H9 (cell line): ENCODE measurements around the gene PTK7. TPM values are rescaled to one million over a fixed set of nuclear protein-coding genes. Genes with fewer than 3 reads are reported as not detected.

Source experiments
- DNase-seq: peaks from one replicate; pipeline ENCODE4 v3.0.0-alpha.2; 2017
- H2AFZ ChIP-seq: one replicate; pipeline ENCODE4 v1.6.1; 2013; ENCODE audit warnings: mild to moderate bottlenecking, low read length, control low read depth, moderate library complexity
- H2AK5ac ChIP-seq: 2 replicates; pipeline ENCODE4 v1.6.1; 2013; ENCODE audit warnings: low read length, control low read depth, mixed read lengths; ENCODE audit not compliant: insufficient read length
- H2BK120ac ChIP-seq: one replicate; pipeline ENCODE4 v1.6.1; 2013; ENCODE audit warnings: low read depth, mild to moderate bottlenecking, low read length, control low read depth, inconsistent platforms; ENCODE audit not compliant: poor library complexity, severe bottlenecking
- H2BK12ac ChIP-seq: 2 replicates; pipeline ENCODE4 v1.6.1; 2013; ENCODE audit warnings: low read length, control low read depth, mixed read lengths, low read depth; ENCODE audit not compliant: insufficient read length
- H2BK15ac ChIP-seq: 2 replicates; pipeline ENCODE4 v1.6.1; 2013; ENCODE audit warnings: low read depth, low read length, control low read depth
- H2BK20ac ChIP-seq: one replicate; pipeline ENCODE4 v1.6.1; 2013; ENCODE audit warnings: low read depth, mild to moderate bottlenecking, low read length, control low read depth, inconsistent platforms; ENCODE audit not compliant: poor library complexity, severe bottlenecking
- H2BK5ac ChIP-seq: 2 replicates; pipeline ENCODE4 v1.6.1; 2013; ENCODE audit warnings: low read length, control low read depth, mixed read lengths; ENCODE audit not compliant: insufficient read length
- H3K14ac ChIP-seq: 2 replicates; pipeline ENCODE4 v1.6.1; 2013; ENCODE audit warnings: low read length, control low read depth; ENCODE audit not compliant: insufficient read depth
- H3K18ac ChIP-seq: 2 replicates; pipeline ENCODE4 v1.6.1; 2013; ENCODE audit warnings: low read depth, mild to moderate bottlenecking, mixed read lengths, low read length, control low read depth; ENCODE audit not compliant: insufficient read length
- H3K23ac ChIP-seq: 2 replicates; pipeline ENCODE4 v1.6.1; 2013; ENCODE audit warnings: low read length, control low read depth, mixed read lengths, low read depth; ENCODE audit not compliant: insufficient read length
- H3K23me2 ChIP-seq: 2 replicates; pipeline ENCODE4 v1.6.1; 2013; ENCODE audit warnings: low read depth, mild to moderate bottlenecking, mixed read lengths, low read length, control low read depth; ENCODE audit not compliant: insufficient read length, poor library complexity, severe bottlenecking
- H3K27ac ChIP-seq: 2 replicates; pipeline ENCODE4 v1.5.1; 2013; ENCODE audit warnings: low read length, control low read depth, mixed read lengths, low read depth; ENCODE audit not compliant: insufficient read length
- H3K27me3 ChIP-seq: 2 replicates; pipeline ENCODE4 v1.6.1; 2013; ENCODE audit warnings: low read length, control low read depth, inconsistent platforms; ENCODE audit not compliant: insufficient read depth
- H3K4ac ChIP-seq: 2 replicates; pipeline ENCODE4 v1.6.1; 2013; ENCODE audit warnings: low read depth, mild to moderate bottlenecking, control low read depth, inconsistent platforms, low read length, moderate library complexity
- H3K4me1 ChIP-seq: 2 replicates; pipeline ENCODE4 v1.6.1; 2013; ENCODE audit warnings: low read length, control low read depth, inconsistent platforms; ENCODE audit not compliant: insufficient read depth
- H3K4me2 ChIP-seq: 2 replicates; pipeline ENCODE4 v1.6.1; 2013; ENCODE audit warnings: low read length, control low read depth, mixed read lengths; ENCODE audit not compliant: insufficient read length, insufficient read depth
- H3K56ac ChIP-seq: 2 replicates; pipeline ENCODE4 v1.6.1; 2013; ENCODE audit warnings: low read depth, mild to moderate bottlenecking, mixed read lengths, low read length, control low read depth; ENCODE audit not compliant: insufficient read length
- H3K79me1 ChIP-seq: 2 replicates; pipeline ENCODE4 v1.6.1; 2013; ENCODE audit warnings: low read depth, mild to moderate bottlenecking, moderate library complexity, low read length, control low read depth, inconsistent platforms; ENCODE audit not compliant: insufficient read depth, poor library complexity, severe bottlenecking
- H3K79me2 ChIP-seq: 2 replicates; pipeline ENCODE4 v1.6.1; 2013; ENCODE audit warnings: low read length, control low read depth, inconsistent platforms; ENCODE audit not compliant: insufficient read depth
- H3K9ac ChIP-seq: 2 replicates; pipeline ENCODE4 v1.6.1; 2013; ENCODE audit warnings: low read length, control low read depth, mixed read lengths; ENCODE audit not compliant: insufficient read length; ENCODE audit errors: extremely low read depth
- H3K9me3 ChIP-seq: one replicate; pipeline ENCODE4 v1.6.1; 2013; ENCODE audit warnings: low read depth, low read length, inconsistent platforms; ENCODE audit not compliant: control insufficient read depth
- H3T11ph ChIP-seq: one replicate; pipeline ENCODE4 v1.6.1; 2013; ENCODE audit warnings: mild to moderate bottlenecking, low read length, control low read depth, inconsistent platforms
- H4K20me1 ChIP-seq: one replicate; pipeline ENCODE4 v1.6.1; 2013; ENCODE audit not compliant: control insufficient read depth, insufficient read length, insufficient read depth
- H4K5ac ChIP-seq: 2 replicates; pipeline ENCODE4 v1.6.1; 2013; ENCODE audit warnings: low read depth, mild to moderate bottlenecking, mixed read lengths, low read length, control low read depth; ENCODE audit not compliant: insufficient read length
- H4K8ac ChIP-seq: replicated peaks from 2 replicates; pipeline ENCODE4 v1.6.1; 2013; ENCODE audit warnings: low read length, control low read depth, mixed read lengths, low read depth; ENCODE audit not compliant: insufficient read length
- H4K91ac ChIP-seq: 2 replicates; pipeline ENCODE4 v1.6.1; 2013; ENCODE audit warnings: low read depth, mild to moderate bottlenecking, moderate library complexity, mixed read lengths, low read length, control low read depth; ENCODE audit not compliant: insufficient read length
- H3K27ac Mint-ChIP-seq, 3 experiments: 2 replicates in 2 of 3; 3 replicates in 1 of 3; pipeline ENCODE4 v1.8.0; 2020 to 2021; ENCODE audit warnings: mixed read lengths in 3 of 3, mild to moderate bottlenecking in 1 of 3, moderate library complexity in 1 of 3
- H3K27me3 Mint-ChIP-seq: 2 replicates; pipeline ENCODE4 v1.8.0; 2021; ENCODE audit warnings: low read depth, mild to moderate bottlenecking, moderate library complexity, mixed read lengths
- H3K36me3 Mint-ChIP-seq, 3 experiments: 2 replicates in 2 of 3; 3 replicates in 1 of 3; pipeline ENCODE4 v1.8.0; 2020 to 2021; ENCODE audit warnings: low read depth in 3 of 3, mixed read lengths in 3 of 3; ENCODE audit not compliant: insufficient read depth in 1 of 3
- H3K4me1 Mint-ChIP-seq, 2 experiments: 2 replicates each; pipeline ENCODE4 v1.8.0; 2020; ENCODE audit warnings: mixed read lengths in 2 of 2
- H3K4me3 Mint-ChIP-seq, 2 experiments: 2 replicates in 1 of 2; 3 replicates in 1 of 2; pipeline ENCODE4 v1.8.0; 2020 to 2021; ENCODE audit warnings: mild to moderate bottlenecking in 2 of 2, mixed read lengths in 2 of 2, moderate library complexity in 1 of 2
- H3K9me3 Mint-ChIP-seq, 2 experiments: 2 replicates in 1 of 2; 3 replicates in 1 of 2; pipeline ENCODE4 v1.8.0; 2020; ENCODE audit warnings: mild to moderate bottlenecking in 2 of 2, mixed read lengths in 2 of 2, moderate library complexity in 1 of 2
- WGBS: extraction: QIAGEN DNeasy Blood & Tissue Kit; methylation state at CpG from one replicate; pipeline ENCODE4 v1.1.7; 2013; ENCODE audit warnings: missing lambda C conversion rate, low lambda C conversion rate, mixed read lengths; ENCODE audit not compliant: insufficient read length; ENCODE audit errors: extremely low coverage; 5-methylcytosine and 5-hydroxymethylcytosine counted together
- total RNA-seq: library from RNA; stranded (reverse); gene quantifications from 2 replicates; pipeline ENCODE4 v1.2.1, GENCODE V29; 2021
- TF ChIP-seq, protein P1 (sequence below): fragments of 200-600 bp; sonication (generic); conservative IDR thresholded peaks from 3 replicates; pipeline ENCODE4 v1.8.0; 2021; ENCODE audit warnings: antibody characterized with exemption, mild to moderate bottlenecking

PTK7 gene
- total RNA-seq, 1 experiment from 2014 or later = 128 TPM

GRCh38 chr6:43029120-43029519 lies 47.0 kb upstream of the PTK7 start:
- no peaks in the 10 kb centered on the region for H3K4me1 ChIP-seq
- no peak overlapping the region for H2BK5ac ChIP-seq
- H2BK15ac ChIP-seq = no peak overlapping the region
- H2BK20ac ChIP-seq = no peak overlapping the region
- no peak overlapping the region for H4K8ac ChIP-seq
- no peak overlapping the region for H3K4me2 ChIP-seq
- H3K14ac ChIP-seq = no peak overlapping the region
- H3K4me1 Mint-ChIP-seq = no peaks in the 10 kb centered on the region
- H3K27ac Mint-ChIP-seq = no peak overlapping the region
- H3K79me1 ChIP-seq = peaks cover under 1% of the 10 kb centered on the region
- H3K9ac ChIP-seq = no peak overlapping the region
- WGBS = no CpG with 5 or more reads among the region's 9 CpGs
- TF ChIP-seq, protein P1, sequence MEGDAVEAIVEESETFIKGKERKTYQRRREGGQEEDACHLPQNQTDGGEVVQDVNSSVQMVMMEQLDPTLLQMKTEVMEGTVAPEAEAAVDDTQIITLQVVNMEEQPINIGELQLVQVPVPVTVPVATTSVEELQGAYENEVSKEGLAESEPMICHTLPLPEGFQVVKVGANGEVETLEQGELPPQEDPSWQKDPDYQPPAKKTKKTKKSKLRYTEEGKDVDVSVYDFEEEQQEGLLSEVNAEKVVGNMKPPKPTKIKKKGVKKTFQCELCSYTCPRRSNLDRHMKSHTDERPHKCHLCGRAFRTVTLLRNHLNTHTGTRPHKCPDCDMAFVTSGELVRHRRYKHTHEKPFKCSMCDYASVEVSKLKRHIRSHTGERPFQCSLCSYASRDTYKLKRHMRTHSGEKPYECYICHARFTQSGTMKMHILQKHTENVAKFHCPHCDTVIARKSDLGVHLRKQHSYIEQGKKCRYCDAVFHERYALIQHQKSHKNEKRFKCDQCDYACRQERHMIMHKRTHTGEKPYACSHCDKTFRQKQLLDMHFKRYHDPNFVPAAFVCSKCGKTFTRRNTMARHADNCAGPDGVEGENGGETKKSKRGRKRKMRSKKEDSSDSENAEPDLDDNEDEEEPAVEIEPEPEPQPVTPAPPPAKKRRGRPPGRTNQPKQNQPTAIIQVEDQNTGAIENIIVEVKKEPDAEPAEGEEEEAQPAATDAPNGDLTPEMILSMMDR = no peak
- no peaks in the 10 kb centered on the region for H3K27me3 ChIP-seq
- H3K9me3 Mint-ChIP-seq = no peaks in the 10 kb centered on the region
- no peak overlapping the region for H2BK120ac ChIP-seq
- H4K20me1 ChIP-seq = no peaks in the 10 kb centered on the region
- H3K4ac ChIP-seq = no peak overlapping the region
- no peaks in the 10 kb centered on the region for H3K27me3 Mint-ChIP-seq
- H3K36me3 Mint-ChIP-seq = peaks cover 55 to 95% (median 81%) of the 10 kb centered on the region in 3 experiments; a peak in 6 of 7 replicates
- H2AK5ac ChIP-seq = no peak overlapping the region
- no peak overlapping the region for H2AFZ ChIP-seq
- H3T11ph ChIP-seq = no peak overlapping the region
- H3K23me2 ChIP-seq = no peaks in the 10 kb centered on the region
- no peak overlapping the region for H4K91ac ChIP-seq
- H3K27ac ChIP-seq = no peak overlapping the region
- H2BK12ac ChIP-seq = no peak overlapping the region
- DNase-seq = no peak
- H3K23ac ChIP-seq = no peak overlapping the region
- no peak overlapping the region for H4K5ac ChIP-seq
- H3K4me3 Mint-ChIP-seq = no peak overlapping the region; a peak in 1 of 5 replicates
- H3K56ac ChIP-seq = no peak overlapping the region
- H3K79me2 ChIP-seq = no peaks in the 10 kb centered on the region
- H3K18ac ChIP-seq = no peak overlapping the region
- H3K9me3 ChIP-seq = no peaks in the 10 kb centered on the region
